GM12878 (cell line): ENCODE results near the gene BORCS6. TPM values are rescaled to one million over a fixed set of nuclear protein-coding genes. Genes with fewer than 3 reads are reported as not detected.
A peak's percentile ranks its signal among the peaks of the same experiment; 100 is the strongest.

Source experiments
- BRCA1 ChIP-seq: IDR thresholded peaks from 2 replicates; pipeline ENCODE4 v1.6.1; 2011; ENCODE audit warnings: low read depth, low read length, improper control_type of control experiment
- CHD1 ChIP-seq: IDR thresholded peaks from 2 replicates; pipeline ENCODE4 v1.6.1; 2012; ENCODE audit warnings: low read depth, low read length, improper control_type of control experiment
- CHD4 ChIP-seq: fragments of 200-600 bp; sonication (generic); IDR thresholded peaks from 2 replicates; pipeline ENCODE4 v1.6.1; 2016; ENCODE audit warnings: mild to moderate bottlenecking
- IRF3 ChIP-seq: fragments of 450-650 bp; IDR thresholded peaks from 2 replicates; pipeline ENCODE4 v1.6.1; 2014; ENCODE audit warnings: mild to moderate bottlenecking
- MLLT1 ChIP-seq: fragments of 450-650 bp; IDR thresholded peaks from 2 replicates; pipeline ENCODE4 v1.6.1; 2016; ENCODE audit warnings: mild to moderate bottlenecking
- MXI1 ChIP-seq: fragments of 150-350 bp; IDR thresholded peaks from 2 replicates; pipeline ENCODE4 v1.6.1; 2011; ENCODE audit warnings: low read depth, mild to moderate bottlenecking, inconsistent platforms, low read length, improper control_type of control experiment
- NRF1 ChIP-seq: conservative IDR thresholded peaks from 2 replicates; pipeline ENCODE4 v1.6.1; 2011; ENCODE audit warnings: mild to moderate bottlenecking, low read depth, low read length, improper control_type of control experiment
- PML ChIP-seq: IDR thresholded peaks from 2 replicates; pipeline ENCODE4 v1.6.1; 2012; ENCODE audit warnings: low read length, inconsistent platforms
- PRDM15 ChIP-seq: fragments of 450-650 bp; formaldehyde crosslinking; IDR thresholded peaks from 2 replicates; pipeline ENCODE4 v1.4.0; 2020; ENCODE audit warnings: mild to moderate bottlenecking, moderate library complexity
- RAD51 ChIP-seq: fragments of 450-650 bp; IDR thresholded peaks from 2 replicates; pipeline ENCODE4 v1.6.1; 2016; ENCODE audit warnings: moderate library complexity, mild to moderate bottlenecking, inconsistent platforms
- SP1 ChIP-seq: IDR thresholded peaks from one replicate; pipeline ENCODE4 v1.6.1; 2011; ENCODE audit warnings: low read depth, low read length
- STAT3 ChIP-seq: IDR thresholded peaks from 2 replicates; pipeline ENCODE4 v1.6.1; 2011; ENCODE audit warnings: low read depth, low read length, improper control_type of control experiment
- SUPT20H ChIP-seq: IDR thresholded peaks from 2 replicates; pipeline ENCODE4 v1.6.1; 2011; ENCODE audit warnings: low read depth, mild to moderate bottlenecking, low read length, moderate library complexity, borderline replicate concordance; ENCODE audit not compliant: control insufficient read depth
- TCF12 ChIP-seq: IDR thresholded peaks from 2 replicates; pipeline ENCODE4 v1.6.1; 2011; ENCODE audit warnings: low read depth, mild to moderate bottlenecking, low read length
- TCF3 ChIP-seq: IDR thresholded peaks from 2 replicates; pipeline ENCODE4 v1.6.1; 2012; ENCODE audit warnings: low read depth, mild to moderate bottlenecking, low read length, borderline replicate concordance; ENCODE audit not compliant: insufficient read depth
- YBX1 ChIP-seq: fragments of 450-650 bp; IDR thresholded peaks from 2 replicates; pipeline ENCODE4 v1.6.1; 2016; ENCODE audit warnings: antibody characterized with exemption
- YY1 ChIP-seq: IDR thresholded peaks from 2 replicates; pipeline ENCODE4 v1.6.1; 2011; ENCODE audit warnings: low read depth, mild to moderate bottlenecking, low read length
- ZBTB4 ChIP-seq: fragments of 450-650 bp; formaldehyde crosslinking; IDR thresholded peaks from 2 replicates; pipeline ENCODE4 v1.4.0; 2022; ENCODE audit warnings: mild to moderate bottlenecking, moderate library complexity
- ZSCAN29 ChIP-seq: fragments of 450-650 bp; IDR thresholded peaks from 2 replicates; pipeline ENCODE4 v1.6.1; 2017; ENCODE audit warnings: mild to moderate bottlenecking, moderate library complexity
- polyA plus RNA-seq, 11 experiments: library from polyadenylated mRNA; depleted of rRNA in 4 of 11; unstranded in 6 of 11; stranded (reverse) in 5 of 11; fragments of >200 nt; fragmentation: Nextera tagmentation in 4 of 11; fragmentation: Illumina TruSeq in 1 of 11; extraction: Ambion mirVana in 4 of 11; extraction: Trizol in 1 of 11; gene quantifications; 1 replicate in 1 of 11; 2 replicates in 10 of 11; pipeline versions ENCODE4 v1.2.1 to v1.2.3, GENCODE V29; 2011 to 2016; ENCODE audit warnings: inconsistent platforms in 2 of 11, missing spikeins in 2 of 11, low read depth in 1 of 11
- total RNA-seq, 4 experiments: library from RNA; depleted of rRNA in 3 of 4; stranded (reverse); fragments of >200 nt in 3 of 4; fragmentation: Illumina TruSeq in 1 of 4; extraction: Trizol in 1 of 4; gene quantifications; 2 replicates each; pipeline versions ENCODE4 v1.2.1 to v1.2.3, GENCODE V29; 2013 to 2021
- TF ChIP-seq, protein P1 (sequence below): fragments of 150-350 bp; IDR thresholded peaks from 2 replicates; pipeline ENCODE4 v1.6.1; 2014; ENCODE audit warnings: mild to moderate bottlenecking, low read depth, low read length

The BORCS6 gene
- total and polyA plus RNA-seq, 10 of the 15 experiments (the other 5 are each of a cell fraction or from before 2014, with no cell fraction given): 0.37 to 14.1 (median 6.7) TPM

DNA sequence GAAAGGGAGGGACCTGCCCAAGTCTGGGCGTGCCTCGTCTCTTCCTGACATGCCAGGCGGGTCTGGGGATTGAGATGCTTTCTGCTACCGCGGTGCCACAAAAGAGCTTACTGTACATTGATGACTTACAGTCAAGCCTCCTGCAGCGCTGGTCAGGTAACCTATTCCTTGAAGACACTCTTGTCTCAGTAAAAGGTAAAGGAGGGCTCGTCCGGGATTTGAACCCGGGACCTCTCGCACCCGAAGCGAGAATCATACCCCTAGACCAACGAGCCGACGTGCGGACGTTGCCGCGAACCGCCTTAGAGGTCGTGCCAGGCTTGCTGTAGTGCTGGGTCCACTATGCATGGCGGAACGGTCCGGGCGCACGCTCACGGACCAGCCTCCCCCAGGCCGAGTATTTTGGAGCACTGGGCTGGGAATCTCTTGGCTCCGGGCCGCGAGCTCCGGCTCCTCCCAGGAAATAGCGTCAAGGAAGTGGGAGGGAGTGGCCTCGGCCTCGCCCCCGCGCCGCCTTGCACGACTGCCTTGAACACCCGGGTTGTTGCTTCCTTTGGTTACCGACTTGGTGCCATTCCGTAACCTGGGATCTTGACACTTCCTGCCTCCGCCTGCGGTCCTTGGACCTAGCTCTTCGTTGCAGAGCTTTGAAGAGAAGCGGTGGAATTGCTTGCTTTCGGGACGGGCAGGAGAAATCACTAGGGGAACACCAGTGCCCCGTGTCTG, 32.8 kb upstream of the BORCS6 start (continued):
- TF ChIP-seq PRDM15 (no peak), NRF1 (no peak), PML (peak; percentile 18; the same call in 1 of the 2 replicates), SUPT20H (no peak), SP1 (peak; percentile 31), MXI1 (peak; percentile 76; the same call in 1 of the 2 replicates), TCF12 (no peak), STAT3 (no peak), CHD1 (0 out of 2 replicates have a peak, but pooled peaks have one; percentile 40), TCF3 (no peak), YY1 (peak; percentile 80), CHD4 (no peak), RAD51 (no peak), BRCA1 (no peak), YBX1 (no peak), ZSCAN29 (peak; percentile 97), ZBTB4 (CRISPR knock-in tag) (no peak), MLLT1 (peak; percentile 45; the same call in 1 of the 2 replicates), IRF3 (0 out of 2 replicates have a peak, but pooled peaks have one; percentile 9)
- TF ChIP-seq, protein P1, sequence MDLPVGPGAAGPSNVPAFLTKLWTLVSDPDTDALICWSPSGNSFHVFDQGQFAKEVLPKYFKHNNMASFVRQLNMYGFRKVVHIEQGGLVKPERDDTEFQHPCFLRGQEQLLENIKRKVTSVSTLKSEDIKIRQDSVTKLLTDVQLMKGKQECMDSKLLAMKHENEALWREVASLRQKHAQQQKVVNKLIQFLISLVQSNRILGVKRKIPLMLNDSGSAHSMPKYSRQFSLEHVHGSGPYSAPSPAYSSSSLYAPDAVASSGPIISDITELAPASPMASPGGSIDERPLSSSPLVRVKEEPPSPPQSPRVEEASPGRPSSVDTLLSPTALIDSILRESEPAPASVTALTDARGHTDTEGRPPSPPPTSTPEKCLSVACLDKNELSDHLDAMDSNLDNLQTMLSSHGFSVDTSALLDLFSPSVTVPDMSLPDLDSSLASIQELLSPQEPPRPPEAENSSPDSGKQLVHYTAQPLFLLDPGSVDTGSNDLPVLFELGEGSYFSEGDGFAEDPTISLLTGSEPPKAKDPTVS: no peak
